Mesenteric fat pad (tissue), 1 donor: ENCODE measurements around the gene LRRC28. TPM values are rescaled to one million over a fixed set of nuclear protein-coding genes. Genes with fewer than 3 reads are reported as not detected.
"Not testable (repeated sequence)": the region's sequence is repeated elsewhere in the genome, so short reads cannot be mapped to it uniquely, and the experiment has no call there.

Source experiments
- DNase-seq: peaks from one replicate; pipeline ENCODE4 v3.0.0-alpha.2; 2020; ENCODE audit warnings: low spot score
- total RNA-seq: library from RNA; stranded (reverse); fragmentation: NEBNext Ultra II Directional; extraction: Animal tissue kit (Norgen Biotek cat#: 25700); gene quantifications from one replicate; pipeline ENCODE4 v1.2.1, GENCODE V29; 2021
- donor health status: DM: yes; HTN: yes; CAD: no.

The LRRC28 gene
- total RNA-seq, 1 donor from 2014 or later, result 20.7 TPM

DNA sequence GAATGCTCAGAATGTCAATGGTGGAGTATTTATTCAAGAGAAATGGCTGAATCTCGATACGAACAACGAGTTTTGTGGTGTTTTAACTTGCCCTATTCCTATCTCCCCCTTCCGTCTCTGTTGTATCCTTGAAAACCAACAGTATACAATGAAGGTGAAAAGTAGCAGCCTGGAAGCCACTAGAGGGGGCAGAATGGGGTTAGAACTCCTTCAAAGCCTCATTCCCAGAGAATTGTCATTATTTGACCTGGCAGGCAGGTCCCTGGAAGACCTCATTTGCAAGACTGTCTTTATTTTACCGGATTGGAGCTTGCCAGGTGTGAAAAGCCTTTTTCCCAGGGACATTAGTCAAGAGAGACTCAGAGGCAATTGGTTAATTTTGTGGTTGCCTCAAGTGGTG, 139.4 kb downstream of the LRRC28 start:
- DNase-seq, result no peak

GRCh38 chr15:99393641-99394040, 142.4 kb downstream of the LRRC28 start:
- no peak for DNase-seq

GRCh38 chr15:99396375-99396774, 145.1 kb downstream of the LRRC28 start:
- no peak for DNase-seq

- DNase-seq, result no peak
These were observed 147.8 kb downstream of the LRRC28 start for GRCh38 chr15:99399061-99399460.

GRCh38 chr15:99399618-99400017, 148.3 kb downstream of the LRRC28 start:
- no peak for DNase-seq

DNA sequence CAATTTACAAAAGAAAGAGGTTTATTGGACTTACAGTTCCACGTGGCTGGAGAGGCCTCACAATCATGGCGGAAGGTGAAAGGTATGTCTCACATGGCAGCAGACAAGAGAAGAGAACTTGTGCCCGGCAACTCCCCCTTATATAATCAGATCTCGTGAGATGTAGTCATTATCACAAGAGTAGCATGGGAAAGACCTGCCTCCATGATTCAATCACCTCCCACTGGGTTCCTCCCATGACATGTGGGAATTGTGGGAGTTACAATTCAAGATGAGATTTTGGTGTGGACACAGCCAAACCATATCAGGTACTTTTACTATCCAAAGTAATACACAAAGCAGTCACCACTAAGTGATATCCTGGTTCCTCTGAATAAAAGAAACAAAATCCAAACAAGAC, 149.9 kb downstream of the LRRC28 start:
- not testable (repeated sequence) for DNase-seq

DNA sequence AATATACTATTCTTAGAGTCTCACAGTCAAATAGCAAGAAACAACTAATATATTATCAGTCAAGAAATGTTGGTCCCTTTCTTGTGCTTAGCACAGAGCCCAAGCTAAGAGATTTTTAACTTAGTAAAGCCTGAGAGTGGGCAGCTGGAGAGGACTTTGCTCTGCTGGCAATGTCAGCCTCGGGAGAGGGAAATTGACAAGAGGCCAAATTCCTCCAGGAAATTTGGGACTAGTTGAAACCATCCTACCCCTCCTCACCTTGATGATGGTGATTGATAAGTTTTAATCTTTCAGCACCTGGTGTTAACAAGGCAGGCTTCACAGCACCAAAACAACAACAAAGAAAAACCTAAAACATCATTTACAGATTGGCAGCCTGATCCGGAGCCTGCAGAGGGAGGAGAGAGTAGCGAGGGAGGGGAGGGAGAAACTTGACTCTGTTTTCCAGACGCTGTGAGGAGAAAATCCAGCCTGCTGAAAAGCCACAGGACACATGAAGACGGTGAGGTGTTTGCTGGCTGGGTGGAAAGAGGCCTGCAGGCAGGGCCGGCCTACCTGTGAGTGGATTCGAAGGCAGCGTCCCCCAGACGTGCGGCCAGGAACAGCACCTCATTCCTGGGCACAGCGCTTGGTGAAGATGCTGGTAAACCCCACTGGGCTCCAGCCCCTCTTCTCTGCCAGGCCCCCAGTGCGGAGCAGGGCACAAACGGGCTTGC, 150.9 kb downstream of the LRRC28 start:
- peak; percentile 82 for DNase-seq

DNA sequence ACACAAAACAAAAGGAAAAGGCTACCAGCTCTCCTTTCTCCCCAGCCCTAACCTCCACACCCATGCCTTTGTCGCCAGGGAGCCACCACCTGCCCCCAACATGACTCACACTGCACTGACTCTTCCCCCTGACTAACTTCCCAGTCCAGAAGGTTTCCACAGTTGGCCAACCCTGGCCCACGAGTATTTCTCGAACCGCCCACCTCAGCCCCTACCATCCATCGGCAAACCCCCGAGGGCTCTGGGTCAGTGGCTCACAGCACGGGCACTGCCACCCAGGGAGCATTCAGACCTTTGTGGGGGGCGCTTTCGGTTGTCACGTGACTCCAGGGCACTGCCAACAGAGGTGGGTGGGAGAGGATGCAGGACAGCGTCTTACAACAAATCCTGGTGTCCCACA, 152.3 kb downstream of the LRRC28 start:
- no peak for DNase-seq

DNA sequence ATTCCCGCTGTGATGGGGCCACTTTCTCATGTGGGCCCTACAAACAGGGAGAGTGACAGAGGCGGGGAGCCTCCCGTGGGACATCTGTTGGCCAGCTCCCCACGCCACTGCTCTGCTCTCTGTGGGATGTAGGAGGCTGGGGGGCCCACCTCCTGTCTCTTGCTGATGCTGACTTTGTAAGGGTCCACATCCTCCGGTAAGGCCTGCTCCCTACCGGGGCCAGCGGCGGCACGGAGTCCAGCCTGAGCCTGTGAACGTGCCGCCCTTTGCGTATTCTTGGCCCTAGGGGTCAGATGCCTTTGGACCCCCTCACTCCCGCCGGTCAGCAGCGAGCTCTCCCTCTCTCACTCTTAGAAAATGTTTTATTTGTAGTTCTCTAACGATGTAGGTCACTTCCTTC, 153.2 kb downstream of the LRRC28 start:
- DNase-seq, result peak; percentile 60

DNA sequence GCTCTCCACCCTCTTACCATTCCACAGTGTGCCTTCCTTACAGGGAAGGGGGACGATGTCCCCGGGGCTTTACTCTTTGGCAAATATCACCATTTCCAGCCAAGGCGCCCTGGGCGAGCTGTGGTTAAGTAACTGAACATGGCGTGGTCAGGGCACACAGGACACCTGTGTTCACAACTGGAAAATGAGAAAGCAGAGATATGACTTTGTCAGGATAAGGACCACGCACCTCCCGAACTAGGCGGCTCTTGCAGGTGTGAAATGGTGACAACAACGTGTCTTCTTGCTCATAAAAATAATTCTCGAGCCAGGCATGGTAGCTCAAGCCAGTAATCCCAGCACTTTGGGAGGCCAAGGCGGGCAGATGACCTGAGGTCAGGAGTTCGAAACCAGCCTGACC, 154.8 kb downstream of the LRRC28 start:
- DNase-seq, result peak; percentile 84

DNA sequence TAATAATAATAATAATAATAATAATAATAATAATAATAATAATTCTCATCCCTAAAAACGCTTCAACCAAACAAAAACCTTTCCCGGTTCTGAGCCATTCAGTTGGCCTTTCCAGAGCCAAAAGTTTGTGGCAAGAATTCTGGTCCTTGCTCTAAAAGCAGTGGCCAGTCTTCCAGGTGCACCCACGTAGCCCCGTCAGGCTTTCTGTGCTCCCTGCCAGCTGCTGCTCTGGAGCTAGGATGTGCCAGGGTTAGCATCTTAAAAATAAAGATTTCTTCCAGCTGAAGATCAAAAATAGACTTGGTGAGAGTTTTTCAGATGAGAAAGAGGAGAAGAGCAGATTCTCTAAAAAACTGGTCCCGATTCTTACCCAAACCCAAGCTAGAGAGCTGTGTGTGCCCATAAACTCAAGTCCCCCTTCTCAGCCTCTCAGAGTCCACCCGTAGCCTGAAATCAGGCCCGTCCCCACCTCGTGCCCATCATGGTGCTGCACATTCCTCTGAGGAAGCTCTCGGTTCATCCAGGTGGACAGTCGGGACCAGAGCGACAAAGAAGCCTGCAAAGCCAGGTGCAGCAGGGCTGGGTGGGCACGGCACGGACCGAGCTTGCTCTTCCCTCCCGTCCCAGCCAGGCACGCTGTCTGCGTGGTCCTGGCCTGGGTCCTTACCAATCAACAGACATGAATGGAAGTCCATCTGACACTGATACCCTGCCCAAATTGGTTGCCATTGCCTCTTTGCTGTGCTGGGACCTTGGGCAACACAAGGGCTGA, 155.6 kb downstream of the LRRC28 start:
- DNase-seq, result peak; percentile 73

GRCh38 chr15:99407716-99408115, 156.4 kb downstream of the LRRC28 start:
- DNase-seq, result peak; percentile 68

DNA sequence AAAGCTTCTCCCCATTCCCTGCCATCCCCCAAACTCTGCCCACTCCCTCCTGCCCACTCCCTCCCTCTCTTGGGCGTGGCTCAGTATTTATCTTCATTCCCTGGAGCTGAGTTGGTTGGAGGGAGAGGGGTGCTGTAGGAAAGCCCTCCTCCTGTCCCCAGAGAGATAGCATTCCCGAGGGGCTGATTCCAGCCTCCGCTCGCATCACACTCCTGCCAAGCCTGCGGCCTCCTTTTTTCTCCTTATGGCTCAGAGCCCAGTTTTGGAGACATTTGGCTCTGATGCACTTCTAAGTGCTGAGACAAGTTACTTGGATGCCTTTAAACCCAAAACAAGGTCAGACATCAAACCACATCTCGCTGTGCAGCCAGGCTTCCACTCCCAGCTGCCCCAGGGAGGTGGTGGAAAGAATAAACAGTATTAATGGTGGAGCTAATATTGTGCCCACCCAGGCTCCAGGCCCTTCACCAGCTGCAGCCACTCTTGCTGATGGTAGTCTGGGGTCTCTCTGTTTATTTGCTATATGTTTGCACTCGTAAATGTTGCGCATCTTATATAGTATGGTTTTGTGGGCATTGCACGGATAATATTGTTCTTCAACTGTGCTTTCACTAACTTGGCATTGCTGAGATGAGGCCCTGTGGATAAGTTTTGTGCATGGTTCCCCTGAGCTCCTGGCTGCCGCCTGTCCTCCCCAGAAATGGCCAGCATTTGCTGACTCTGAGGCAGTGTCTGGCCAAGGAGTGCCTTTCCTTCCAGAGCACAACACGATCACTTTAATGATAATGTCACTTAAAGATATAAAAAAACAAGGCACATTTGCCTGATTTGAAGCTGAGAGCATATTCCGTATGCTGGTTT, 157.2 kb downstream of the LRRC28 start:
- peak; percentile 64 for DNase-seq

- DNase-seq, result peak; percentile 80
These were observed 157.8 kb downstream of the LRRC28 start for GRCh38 chr15:99409097-99409473.

- DNase-seq, result peak; percentile 68
These were observed 158.3 kb downstream of the LRRC28 start for GRCh38 chr15:99409560-99409959.

DNA sequence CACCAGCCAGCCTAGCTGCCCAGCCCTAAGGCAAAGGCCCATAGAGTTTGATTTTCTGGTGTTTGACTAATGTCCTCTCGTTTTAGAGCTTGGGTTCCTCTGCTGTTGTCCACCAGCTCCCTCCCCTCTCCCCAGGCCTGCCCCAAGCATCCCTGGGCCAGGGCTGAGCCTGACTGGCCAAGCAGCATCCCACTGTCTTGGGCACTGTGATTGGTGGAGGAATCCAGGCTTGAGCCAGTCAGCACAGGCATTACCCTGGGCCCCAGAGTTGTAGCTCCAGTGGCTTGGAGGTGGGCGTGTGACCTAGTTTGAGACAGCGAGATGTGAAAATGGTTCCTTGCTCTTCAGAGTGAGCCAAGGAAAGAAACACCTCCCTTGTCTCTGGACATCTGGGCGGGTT, 159.2 kb downstream of the LRRC28 start:
- peak; percentile 74 for DNase-seq

- DNase-seq, result peak; percentile 59
These were observed 160.0 kb downstream of the LRRC28 start for GRCh38 chr15:99411234-99411633.

DNA sequence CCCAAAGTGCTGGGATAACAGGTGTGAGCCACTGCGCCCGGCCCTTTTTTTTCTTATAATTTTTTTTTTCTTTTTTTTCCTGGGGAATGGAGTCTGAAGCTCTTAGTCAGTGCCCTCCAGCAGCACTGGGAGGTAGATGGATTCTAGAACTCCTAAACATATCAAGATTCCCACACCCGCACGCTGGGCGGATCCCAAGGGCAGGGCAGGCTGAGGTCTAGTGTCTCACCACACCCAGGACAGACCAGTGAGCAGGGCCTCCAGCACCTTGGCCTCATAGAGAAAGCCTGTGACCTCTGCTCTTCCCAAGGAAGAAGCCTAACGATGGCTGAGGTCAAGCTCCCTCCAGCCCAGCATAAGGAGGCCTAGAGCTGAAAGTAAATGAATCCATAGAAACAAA, 160.8 kb downstream of the LRRC28 start:
- peak; percentile 81 for DNase-seq

- DNase-seq, result peak; percentile 57
These were observed 161.3 kb downstream of the LRRC28 start for GRCh38 chr15:99412626-99413025.

DNA sequence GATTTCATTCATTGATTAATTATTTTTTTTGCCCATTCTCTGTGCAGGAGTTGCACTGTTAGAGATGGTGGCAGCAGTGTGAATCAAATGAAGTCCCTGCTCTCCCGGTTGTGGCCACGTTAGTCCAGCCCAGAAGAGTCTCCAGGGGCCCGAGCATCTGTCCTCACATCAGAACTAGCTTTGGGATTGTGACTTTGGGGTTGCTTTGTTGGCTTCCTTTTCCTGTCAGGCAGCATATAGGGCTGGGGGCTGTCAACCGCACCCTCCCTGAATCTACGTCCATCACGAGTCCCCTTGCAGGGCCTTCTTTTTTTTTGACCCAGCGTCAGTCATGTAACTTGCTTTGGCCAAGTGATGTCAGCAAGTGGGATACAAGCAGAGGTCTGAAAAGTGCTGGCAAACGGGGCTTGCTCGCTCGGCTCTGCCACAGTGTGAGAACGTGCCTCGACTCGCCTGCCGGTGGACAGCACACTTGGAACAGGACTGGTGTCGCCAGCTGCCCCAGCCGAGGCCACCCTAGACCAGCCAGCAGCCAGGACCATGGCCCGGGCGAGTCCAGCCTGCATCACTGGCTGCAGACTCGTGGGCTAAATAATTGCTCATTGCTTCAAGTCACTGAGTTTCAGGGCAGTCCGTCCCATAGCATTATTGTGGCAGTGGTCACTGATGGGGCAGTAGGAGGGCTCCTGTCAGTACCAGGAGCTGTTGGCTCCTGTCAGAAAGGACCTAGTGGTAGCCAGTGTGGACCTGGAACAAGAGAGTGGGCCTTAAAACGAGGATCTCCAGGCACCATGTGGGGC, 162.9 kb downstream of the LRRC28 start:
- DNase-seq, result peak; percentile 85
